ENCODE results near the gene ATG5.

Gene ATG5

GRCh38 chr6:106156863-106157262 lies 168.7 kb downstream of the ATG5 start:
- Histone ChIP-seq H3K4me3 (ENCODE audit: low read length, poor library complexity, severe bottlenecking) (no peak overlapping the region), H3K9ac (ENCODE audit: low read depth, low read length, poor library complexity, severe bottlenecking) (no peak overlapping the region), H3K36me3 (ENCODE audit: insufficient read depth, low read length) (no peaks in the 10 kb centered on the region), H3K4me2 (ENCODE audit: low read depth, low read length, poor library complexity, severe bottlenecking) (no peak overlapping the region), H3K9me2 (replicated peaks; ENCODE audit: low read depth, low read length) (no peaks in the 10 kb centered on the region), H3K4me1 (ENCODE audit: insufficient read depth, low read length, poor library complexity, severe bottlenecking) (peaks cover 7% of the 10 kb centered on the region), H3K79me2 (ENCODE audit: insufficient read depth, low read length) (no peaks in the 10 kb centered on the region), H3K9me3 (ENCODE audit: insufficient read depth, low read depth, low read length) (no peaks in the 10 kb centered on the region), H4K20me1 (ENCODE audit: insufficient read depth, low read length, poor library complexity, severe bottlenecking) (no peaks in the 10 kb centered on the region), H3K27me3 (ENCODE audit: insufficient read depth, low read length, poor library complexity, severe bottlenecking) (no peaks in the 10 kb centered on the region), H3F3A (ENCODE audit: low read depth) (no peaks in the 10 kb centered on the region), H2AFZ (ENCODE audit: low read length) (no peak overlapping the region)
- TF ChIP-seq, protein P1, sequence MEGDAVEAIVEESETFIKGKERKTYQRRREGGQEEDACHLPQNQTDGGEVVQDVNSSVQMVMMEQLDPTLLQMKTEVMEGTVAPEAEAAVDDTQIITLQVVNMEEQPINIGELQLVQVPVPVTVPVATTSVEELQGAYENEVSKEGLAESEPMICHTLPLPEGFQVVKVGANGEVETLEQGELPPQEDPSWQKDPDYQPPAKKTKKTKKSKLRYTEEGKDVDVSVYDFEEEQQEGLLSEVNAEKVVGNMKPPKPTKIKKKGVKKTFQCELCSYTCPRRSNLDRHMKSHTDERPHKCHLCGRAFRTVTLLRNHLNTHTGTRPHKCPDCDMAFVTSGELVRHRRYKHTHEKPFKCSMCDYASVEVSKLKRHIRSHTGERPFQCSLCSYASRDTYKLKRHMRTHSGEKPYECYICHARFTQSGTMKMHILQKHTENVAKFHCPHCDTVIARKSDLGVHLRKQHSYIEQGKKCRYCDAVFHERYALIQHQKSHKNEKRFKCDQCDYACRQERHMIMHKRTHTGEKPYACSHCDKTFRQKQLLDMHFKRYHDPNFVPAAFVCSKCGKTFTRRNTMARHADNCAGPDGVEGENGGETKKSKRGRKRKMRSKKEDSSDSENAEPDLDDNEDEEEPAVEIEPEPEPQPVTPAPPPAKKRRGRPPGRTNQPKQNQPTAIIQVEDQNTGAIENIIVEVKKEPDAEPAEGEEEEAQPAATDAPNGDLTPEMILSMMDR (conservative IDR thresholded peaks at IDR 0.05; ENCODE audit: low read length), result no peak
- TF ChIP-seq EZH2phosphoT487 (IDR thresholded peaks at IDR 0.05; ENCODE audit: borderline replicate concordance), result no peak

DNA sequence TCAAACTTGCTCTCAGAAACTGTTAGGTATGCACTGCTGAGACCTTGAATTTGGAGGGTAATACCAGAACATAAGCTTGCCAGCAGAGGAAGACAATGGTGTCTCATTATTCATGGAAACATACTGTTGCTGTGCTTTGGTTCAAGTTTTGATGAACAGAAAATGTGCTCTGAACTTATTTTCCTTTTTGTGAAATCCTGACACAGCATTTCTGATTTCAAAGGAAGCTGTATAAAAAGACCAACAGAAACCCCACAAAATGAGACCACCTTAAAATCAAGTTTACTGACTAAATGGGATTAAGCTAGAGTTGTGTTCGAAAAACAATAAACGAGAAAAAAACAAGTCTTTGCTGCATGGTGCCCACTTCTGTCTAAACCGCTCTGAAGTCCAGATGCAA lies 169.1 kb downstream of the ATG5 start:
- Histone ChIP-seq H2AFZ (ENCODE audit: low read length) (no peak overlapping the region), H4K20me1 (ENCODE audit: insufficient read depth, low read length, poor library complexity, severe bottlenecking) (no peaks in the 10 kb centered on the region), H3K4me1 (ENCODE audit: insufficient read depth, low read length, poor library complexity, severe bottlenecking) (peaks cover 7% of the 10 kb centered on the region), H3K9me2 (replicated peaks; ENCODE audit: low read depth, low read length) (no peaks in the 10 kb centered on the region), H3K9me3 (ENCODE audit: insufficient read depth, low read depth, low read length) (no peaks in the 10 kb centered on the region), H3K4me3 (ENCODE audit: low read length, poor library complexity, severe bottlenecking) (no peak overlapping the region), H3K79me2 (ENCODE audit: insufficient read depth, low read length) (no peaks in the 10 kb centered on the region), H3K9ac (ENCODE audit: low read depth, low read length, poor library complexity, severe bottlenecking) (no peak overlapping the region), H3K36me3 (ENCODE audit: insufficient read depth, low read length) (no peaks in the 10 kb centered on the region), H3K27me3 (ENCODE audit: insufficient read depth, low read length, poor library complexity, severe bottlenecking) (no peaks in the 10 kb centered on the region), H3F3A (ENCODE audit: low read depth) (no peaks in the 10 kb centered on the region), H3K4me2 (ENCODE audit: low read depth, low read length, poor library complexity, severe bottlenecking) (no peak overlapping the region)
- TF ChIP-seq EZH2phosphoT487 (IDR thresholded peaks at IDR 0.05; ENCODE audit: borderline replicate concordance), result no peak
- TF ChIP-seq, protein P1 (conservative IDR thresholded peaks at IDR 0.05; ENCODE audit: low read length), result no peak

- H2AFZ ChIP-seq (ENCODE audit: low read length), result no peak overlapping the region
- no peaks in the 10 kb centered on the region for H3K79me2 ChIP-seq (ENCODE audit: insufficient read depth, low read length)
- peaks cover 7% of the 10 kb centered on the region for H3K4me1 ChIP-seq (ENCODE audit: insufficient read depth, low read length, poor library complexity, severe bottlenecking)
- H3K27me3 ChIP-seq (ENCODE audit: insufficient read depth, low read length, poor library complexity, severe bottlenecking), result no peaks in the 10 kb centered on the region
- no peak for TF ChIP-seq EZH2phosphoT487 (IDR thresholded peaks at IDR 0.05; ENCODE audit: borderline replicate concordance)
- TF ChIP-seq, protein P1 (conservative IDR thresholded peaks at IDR 0.05; ENCODE audit: low read length), result peak; percentile 23; the same call in 1 of the 2 replicates
- no peak overlapping the region for H3K9ac ChIP-seq (ENCODE audit: low read depth, low read length, poor library complexity, severe bottlenecking)
- no peaks in the 10 kb centered on the region for H4K20me1 ChIP-seq (ENCODE audit: insufficient read depth, low read length, poor library complexity, severe bottlenecking)
- no peaks in the 10 kb centered on the region for H3F3A ChIP-seq (ENCODE audit: low read depth)
- H3K9me3 ChIP-seq (ENCODE audit: insufficient read depth, low read depth, low read length), result no peaks in the 10 kb centered on the region
- no peak overlapping the region for H3K4me2 ChIP-seq (ENCODE audit: low read depth, low read length, poor library complexity, severe bottlenecking)
- H3K36me3 ChIP-seq (ENCODE audit: insufficient read depth, low read length), result no peaks in the 10 kb centered on the region
- no peaks in the 10 kb centered on the region for H3K9me2 ChIP-seq (replicated peaks; ENCODE audit: low read depth, low read length)
- H3K4me3 ChIP-seq (ENCODE audit: low read length, poor library complexity, severe bottlenecking), result no peak overlapping the region
These were observed 170.2 kb downstream of the ATG5 start for GRCh38 chr6:106155219-106155830.

Data from Loucy (cell line).